Mammary epithelial cell (primary cell): ENCODE measurements around the gene SGIP1.

Source experiments
- EZH2 ChIP-seq: IDR thresholded peaks from 2 replicates; pipeline ENCODE4 v1.6.1; 2012; ENCODE audit warnings: low read length, inconsistent platforms, borderline replicate concordance
- TF ChIP-seq, protein P1 (sequence below), 2 donors: IDR thresholded peaks in 1 of 2; conservative IDR thresholded peaks in 1 of 2; 2 replicates each; pipeline ENCODE4 v1.5.1; 2011 to 2012; ENCODE audit warnings: inconsistent platforms in 2 of 2, low read length in 2 of 2, mild to moderate bottlenecking in 2 of 2, control low read depth in 1 of 2, low read depth in 1 of 2; ENCODE audit not compliant: insufficient read depth in 1 of 2; ENCODE audit errors: extremely low read depth in 1 of 2

GRCh38 chr1:66540434-66541032 is 6.6 kb downstream of the SGIP1 start:
- TF ChIP-seq, protein P1, sequence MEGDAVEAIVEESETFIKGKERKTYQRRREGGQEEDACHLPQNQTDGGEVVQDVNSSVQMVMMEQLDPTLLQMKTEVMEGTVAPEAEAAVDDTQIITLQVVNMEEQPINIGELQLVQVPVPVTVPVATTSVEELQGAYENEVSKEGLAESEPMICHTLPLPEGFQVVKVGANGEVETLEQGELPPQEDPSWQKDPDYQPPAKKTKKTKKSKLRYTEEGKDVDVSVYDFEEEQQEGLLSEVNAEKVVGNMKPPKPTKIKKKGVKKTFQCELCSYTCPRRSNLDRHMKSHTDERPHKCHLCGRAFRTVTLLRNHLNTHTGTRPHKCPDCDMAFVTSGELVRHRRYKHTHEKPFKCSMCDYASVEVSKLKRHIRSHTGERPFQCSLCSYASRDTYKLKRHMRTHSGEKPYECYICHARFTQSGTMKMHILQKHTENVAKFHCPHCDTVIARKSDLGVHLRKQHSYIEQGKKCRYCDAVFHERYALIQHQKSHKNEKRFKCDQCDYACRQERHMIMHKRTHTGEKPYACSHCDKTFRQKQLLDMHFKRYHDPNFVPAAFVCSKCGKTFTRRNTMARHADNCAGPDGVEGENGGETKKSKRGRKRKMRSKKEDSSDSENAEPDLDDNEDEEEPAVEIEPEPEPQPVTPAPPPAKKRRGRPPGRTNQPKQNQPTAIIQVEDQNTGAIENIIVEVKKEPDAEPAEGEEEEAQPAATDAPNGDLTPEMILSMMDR (conservative IDR thresholded peaks at IDR 0.05 in 1 of 2, IDR thresholded peaks at IDR 0.05 in 1 of 2; ENCODE audit: extremely low read depth in 1 of 2, insufficient read depth in 1 of 2, low read depth in 1 of 2, low read length in 2 of 2): no peak
- no peak for TF ChIP-seq EZH2
